ENCODE data around the gene TNRC6B.

The TNRC6B gene

DNA sequence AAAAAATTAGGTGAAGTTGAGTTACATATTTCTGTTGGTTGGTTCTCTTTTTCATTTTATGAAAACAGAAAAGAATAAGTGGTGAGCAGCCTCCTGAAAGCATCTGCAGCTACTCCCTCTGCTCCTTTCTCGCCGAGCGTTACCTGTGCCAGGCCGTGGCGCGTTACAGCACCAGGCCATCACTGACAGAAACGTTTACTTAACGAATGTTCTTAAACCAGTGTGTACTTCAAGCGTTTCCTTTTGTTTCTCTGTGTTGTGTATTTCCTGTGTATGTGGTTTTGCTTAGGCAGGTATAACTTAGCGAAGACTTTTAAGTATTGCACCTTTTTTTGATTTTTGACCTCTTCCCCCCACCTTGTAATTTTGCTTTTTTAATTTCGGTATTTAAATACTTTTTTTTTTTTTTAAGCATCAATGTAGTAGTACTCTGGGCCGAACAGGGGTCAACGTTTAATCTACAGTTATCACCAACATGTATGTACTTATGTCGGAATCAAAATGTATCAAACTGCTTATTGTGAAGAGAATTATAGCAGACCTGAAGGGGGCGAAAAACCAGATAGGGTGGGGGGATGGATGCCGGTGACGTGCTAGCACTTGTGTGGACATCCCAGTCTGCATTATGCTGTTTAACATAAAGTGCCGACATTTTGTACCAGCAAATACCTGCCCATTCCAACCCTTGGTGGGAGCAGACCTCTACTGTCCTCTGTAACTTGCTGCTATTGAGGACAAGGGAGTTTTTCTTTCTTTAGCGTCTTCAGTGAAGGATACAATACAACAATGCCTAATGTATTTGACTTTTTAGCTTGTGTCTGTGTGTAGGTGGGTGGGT, 147.0 kb downstream of the TNRC6B start:
- DNase-seq (ENCODE audit: low spot score) = no peak

- no peak for DNase-seq (ENCODE audit: low spot score)
Observed at GRCh38 chr22:40325315-40325714, 147.6 kb downstream of the TNRC6B start.

- DNase-seq (ENCODE audit: low spot score) = no peak
Observed at GRCh38 chr22:40326905-40327735, 149.4 kb downstream of the TNRC6B start.

GRCh38 chr22:40328546-40329456, 151.1 kb downstream of the TNRC6B start:
- DNase-seq (ENCODE audit: low spot score) = no peak

- no peak for DNase-seq (ENCODE audit: low spot score)
Observed at GRCh38 chr22:40329466-40329865, 151.7 kb downstream of the TNRC6B start.

- DNase-seq (ENCODE audit: low spot score) = no peak
Observed at GRCh38 chr22:40330086-40330485, 152.4 kb downstream of the TNRC6B start.

GRCh38 chr22:40330615-40331014, 152.9 kb downstream of the TNRC6B start:
- no peak for DNase-seq (ENCODE audit: low spot score)

DNA sequence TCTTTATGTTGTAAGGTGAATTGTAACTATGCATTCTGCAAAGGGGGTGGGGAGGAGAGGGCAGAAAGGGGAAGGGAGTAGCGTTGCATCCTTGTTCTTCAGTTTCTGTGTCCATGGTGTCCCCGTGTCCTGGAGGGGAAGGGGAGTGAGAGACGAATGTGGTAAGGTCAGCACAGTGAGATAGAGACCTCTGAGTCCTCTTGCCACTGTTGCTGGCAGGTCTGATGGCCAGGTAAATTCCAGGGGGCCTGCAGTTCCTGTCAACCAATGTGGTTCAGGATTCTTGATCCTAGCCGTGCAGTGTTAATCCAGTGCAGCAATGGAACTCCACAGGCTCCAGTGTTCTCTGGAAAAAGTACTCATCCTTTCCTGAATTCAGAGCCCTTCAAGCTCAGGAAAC, 154.0 kb downstream of the TNRC6B start:
- DNase-seq (ENCODE audit: low spot score) = no peak

DNA sequence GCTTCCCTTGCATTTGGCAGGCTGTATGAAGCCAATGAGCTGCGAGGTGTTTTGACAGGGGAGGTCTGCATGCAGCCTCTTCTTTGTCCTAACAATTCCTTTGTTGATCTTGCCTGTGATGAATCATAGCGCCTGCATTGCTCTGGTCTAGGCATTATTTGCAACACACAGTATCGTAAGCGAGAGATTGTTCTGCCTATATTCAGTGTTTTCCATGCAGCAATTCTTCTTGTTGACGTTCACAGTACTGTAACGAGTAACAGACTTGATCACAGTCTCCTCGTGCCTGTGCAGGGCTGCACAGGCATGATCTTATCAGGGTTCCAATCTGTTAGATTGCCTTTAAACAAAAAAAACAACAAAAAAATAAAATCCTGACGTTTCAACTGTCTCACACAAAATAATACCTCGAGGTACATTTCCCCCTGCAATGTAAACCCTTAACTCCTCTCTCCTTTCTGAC, 154.6 kb downstream of the TNRC6B start:
- no peak for DNase-seq (ENCODE audit: low spot score)

GRCh38 chr22:40334060-40334459, 156.3 kb downstream of the TNRC6B start:
- DNase-seq (ENCODE audit: low spot score) = no peak

GRCh38 chr22:40334899-40335298, 157.2 kb downstream of the TNRC6B start:
- no peak for DNase-seq (ENCODE audit: low spot score)

GRCh38 chr22:40335358-40335757, 157.6 kb downstream of the TNRC6B start:
- no peak for DNase-seq (ENCODE audit: low spot score)

GRCh38 chr22:40340044-40340443, 162.3 kb downstream of the TNRC6B start:
- DNase-seq (ENCODE audit: low spot score) = no peak

GRCh38 chr22:40341604-40342003, 163.9 kb downstream of the TNRC6B start:
- no peak for DNase-seq (ENCODE audit: low spot score)

DNA sequence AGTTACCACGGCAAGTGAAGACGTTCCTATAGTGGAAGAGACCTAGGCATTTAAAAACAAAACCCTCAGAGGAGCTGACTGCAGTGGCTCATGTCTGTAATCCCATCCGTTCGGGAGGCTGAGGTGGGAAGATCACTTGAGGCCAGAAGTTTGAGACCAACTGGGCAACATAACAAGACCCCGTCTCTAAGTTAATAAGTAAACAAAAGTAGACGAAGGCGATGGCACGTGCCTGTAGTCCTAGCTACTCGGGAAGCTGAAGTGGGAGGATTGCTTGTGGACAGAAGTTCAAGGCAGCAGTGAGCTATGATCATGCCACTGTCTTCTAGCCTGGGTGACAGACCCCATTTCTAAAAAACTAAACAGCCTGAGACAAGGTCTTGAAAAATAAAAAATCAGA, 164.8 kb downstream of the TNRC6B start:
- no peak for DNase-seq (ENCODE audit: low spot score)

DNA sequence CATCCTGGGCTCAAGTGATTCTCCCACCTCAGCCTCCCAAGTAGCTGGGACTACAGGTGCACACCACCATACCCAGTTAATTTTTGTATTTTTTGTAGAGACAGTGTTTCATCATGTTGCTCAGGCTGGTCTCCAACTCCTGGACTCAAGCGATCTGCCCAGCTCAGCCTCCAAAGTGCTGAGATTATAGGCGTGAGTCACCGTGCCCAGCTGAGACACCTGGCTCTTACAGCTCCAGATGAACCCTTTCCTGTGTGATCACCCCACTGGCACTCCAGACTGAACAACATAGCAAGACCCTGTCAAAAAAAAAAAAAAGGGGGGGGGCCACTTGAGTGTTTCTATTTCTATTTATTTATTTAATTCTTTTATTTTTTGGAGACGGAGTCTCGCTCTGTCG, 167.5 kb downstream of the TNRC6B start:
- DNase-seq (ENCODE audit: low spot score) = no peak

DNA sequence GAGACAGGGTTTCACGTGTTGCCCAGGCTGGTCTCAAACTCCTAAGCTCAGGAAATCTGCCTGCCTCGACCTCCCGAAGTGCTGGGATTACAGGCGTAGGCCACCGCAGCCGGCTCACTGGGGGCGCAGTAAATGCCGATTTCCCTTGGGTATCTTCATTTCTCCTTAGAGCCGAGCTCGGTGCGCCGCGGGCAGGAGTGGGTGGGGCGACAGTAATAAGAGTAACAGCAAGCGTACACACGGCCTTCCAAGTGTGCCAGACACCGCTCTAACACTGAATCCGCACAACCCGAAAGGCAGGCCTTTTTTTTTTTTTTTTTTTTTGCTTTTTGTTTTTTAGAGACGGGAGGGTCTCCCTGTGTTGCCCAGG, 168.1 kb downstream of the TNRC6B start:
- DNase-seq (ENCODE audit: low spot score) = peak; percentile 37

DNA sequence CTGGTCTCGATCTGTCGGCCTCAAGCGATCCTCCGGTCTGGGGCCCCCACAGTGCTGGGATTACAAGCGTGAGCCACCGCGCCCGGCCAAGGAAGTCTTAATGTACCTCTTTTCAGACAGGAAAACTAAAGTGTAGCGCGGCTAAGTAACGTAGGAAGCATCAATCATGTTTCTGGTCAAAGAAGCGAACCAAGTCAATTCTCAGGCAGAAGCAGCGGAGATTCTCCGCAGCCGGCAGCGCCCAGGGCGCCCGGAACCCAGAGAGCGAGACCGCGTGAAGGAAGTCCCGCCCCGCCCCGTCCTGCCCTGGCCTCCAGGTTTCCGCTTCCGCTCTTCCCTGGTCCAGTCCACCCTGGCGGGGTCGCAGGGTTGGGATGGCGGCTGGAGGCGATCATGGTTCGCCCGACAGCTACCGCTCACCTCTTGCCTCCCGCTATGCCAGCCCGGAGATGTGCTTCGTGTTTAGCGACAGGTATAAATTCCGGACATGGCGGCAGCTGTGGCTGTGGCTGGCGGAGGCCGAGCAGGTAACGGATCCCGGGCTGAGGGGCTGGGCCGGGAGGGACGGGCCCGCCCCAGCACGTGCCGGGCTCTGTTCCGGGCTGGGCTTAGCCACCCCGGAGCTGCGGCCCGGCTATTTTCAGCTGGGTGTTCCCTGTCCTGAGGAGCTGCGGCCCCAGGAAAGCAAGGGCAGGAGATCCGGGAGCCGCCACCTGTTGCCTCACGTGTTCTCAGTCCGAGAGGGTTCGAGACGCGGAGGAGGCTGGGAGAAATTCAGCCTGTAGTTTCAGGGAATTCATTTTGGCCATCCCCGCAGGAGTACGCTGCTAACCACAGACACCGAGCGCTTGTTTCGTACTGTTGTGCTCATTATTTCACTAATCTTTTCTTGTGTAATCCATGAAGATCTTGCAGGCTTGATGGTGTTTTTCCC, 168.7 kb downstream of the TNRC6B start, which contains the start of gene ADSL:
Gene ADSL, plus strand, starts transcription at position 316 of the 934 bp plus-strand sequence. Its CDS starts 59 bp downstream, at position 375.
- DNase-seq (ENCODE audit: low spot score) = peak; percentile 71

DNA sequence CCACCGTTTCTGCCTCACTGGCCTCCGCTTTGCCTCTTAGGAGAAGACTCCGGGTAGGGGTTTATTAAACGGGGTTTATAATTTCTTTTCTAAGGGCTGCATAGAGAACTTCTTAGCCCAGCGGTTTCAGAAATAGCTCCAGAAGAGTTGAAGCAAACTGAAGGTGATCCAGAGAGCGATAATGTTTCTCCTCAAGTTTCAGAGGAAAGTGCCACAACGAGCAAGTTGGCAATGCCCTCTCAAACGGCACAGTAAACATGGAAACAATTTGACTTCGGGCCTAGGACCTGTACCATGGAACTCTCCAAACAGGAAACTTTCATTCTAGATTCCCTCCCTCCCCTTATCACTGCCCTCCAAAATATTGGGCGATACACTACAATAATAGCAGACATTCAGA, 169.6 kb downstream of the TNRC6B start:
- DNase-seq (ENCODE audit: low spot score) = no peak

DNA sequence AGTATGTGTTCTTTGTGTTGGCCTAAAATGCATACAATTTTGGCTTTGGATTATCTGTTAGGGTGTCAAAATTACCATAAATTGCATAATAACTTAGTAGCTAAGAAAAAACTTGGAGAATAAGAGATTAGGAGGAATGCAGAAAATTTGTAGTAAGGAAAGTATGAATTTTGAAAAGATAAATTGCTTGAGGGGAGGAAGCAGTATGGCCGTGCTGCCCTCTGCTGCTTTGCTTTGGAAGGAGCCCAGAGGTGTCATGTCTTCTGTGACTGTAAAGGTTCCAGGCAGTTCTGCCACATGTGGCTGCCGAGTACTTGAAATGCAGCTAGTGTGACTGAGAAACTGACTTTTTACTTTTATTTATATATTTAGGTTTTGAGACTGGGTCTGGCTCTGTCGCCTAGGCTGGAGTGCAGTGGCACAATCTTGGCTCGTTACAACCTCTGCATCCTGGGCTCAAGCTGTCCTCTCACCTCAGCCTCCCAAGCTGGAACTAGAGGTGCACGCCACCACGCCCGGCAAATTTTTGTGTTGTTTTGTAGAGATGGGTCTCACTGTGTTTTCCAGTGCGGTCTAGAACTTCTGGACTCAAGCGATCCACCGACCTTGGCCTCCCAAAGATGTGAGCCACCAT, 170.4 kb downstream of the TNRC6B start:
- DNase-seq (ENCODE audit: low spot score) = peak; percentile 64
